CD4-positive, alpha-beta T cell treated with Interleukin-17A for 4 hours (primary cell): ENCODE data around the gene C9orf43.

Source experiments
- DNase-seq: peaks from one replicate; pipeline ENCODE4 v3.0.0-alpha.2; 2020; ENCODE audit warnings: mixed read lengths

Gene C9orf43

DNA sequence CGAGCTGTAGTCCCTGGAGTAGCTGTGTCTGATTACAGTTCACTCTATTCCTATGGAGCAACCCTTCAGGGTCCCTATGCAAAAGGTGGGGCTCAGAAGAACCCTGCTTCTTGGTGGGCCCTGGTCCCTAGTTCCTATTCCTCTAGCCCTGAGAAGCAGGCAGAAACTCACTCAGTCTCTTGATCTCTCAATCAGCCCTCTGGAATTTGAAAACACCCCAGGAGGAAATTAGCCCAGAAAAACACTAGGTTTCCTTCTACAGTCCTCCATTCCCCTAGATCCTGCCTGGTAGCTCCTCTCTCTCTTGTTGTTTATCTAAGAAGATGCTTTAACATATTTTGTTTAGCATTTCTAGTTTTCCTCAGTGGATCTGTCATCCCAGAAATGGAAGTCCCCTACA, 60.6 kb downstream of the C9orf43 start:
- no peak for DNase-seq

DNA sequence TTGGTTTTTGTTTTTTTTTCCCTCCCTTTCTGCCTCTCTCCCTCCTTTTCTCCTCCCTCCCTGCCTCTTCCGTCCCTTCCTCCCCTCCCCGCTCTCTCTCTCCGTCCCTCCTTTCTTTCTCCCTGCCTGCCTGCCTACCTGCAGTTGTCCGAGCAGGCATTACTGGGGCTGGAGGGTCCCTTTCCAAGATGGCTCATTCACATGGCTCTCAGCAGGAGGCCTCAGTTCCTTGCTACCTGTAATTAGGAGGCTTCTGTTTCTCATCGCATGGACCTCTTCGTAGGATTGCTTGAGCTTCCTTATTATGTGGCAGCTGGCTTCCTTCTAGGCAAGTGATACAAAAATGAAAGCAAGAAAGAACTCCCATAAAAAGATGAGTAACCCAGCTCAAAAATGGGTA, 61.0 kb downstream of the C9orf43 start:
- DNase-seq = no peak

DNA sequence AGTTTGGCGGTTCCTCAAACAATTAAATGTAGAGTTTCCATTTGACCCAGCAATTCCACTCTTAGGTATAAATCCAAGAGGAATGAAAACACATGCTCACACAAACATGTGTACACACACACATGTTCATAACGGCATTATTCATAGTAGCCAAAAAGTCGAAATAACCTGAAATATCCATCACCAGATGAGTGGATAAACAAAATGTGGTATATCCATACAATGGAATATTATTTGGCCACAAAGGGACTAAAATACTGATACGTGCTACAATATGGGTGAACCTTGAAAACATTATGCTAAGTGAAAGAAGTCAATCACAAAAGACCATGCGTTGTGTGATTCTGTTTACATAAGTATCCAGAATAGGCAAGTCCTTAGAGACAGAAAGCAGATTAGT, 61.7 kb downstream of the C9orf43 start:
- DNase-seq = no peak

DNA sequence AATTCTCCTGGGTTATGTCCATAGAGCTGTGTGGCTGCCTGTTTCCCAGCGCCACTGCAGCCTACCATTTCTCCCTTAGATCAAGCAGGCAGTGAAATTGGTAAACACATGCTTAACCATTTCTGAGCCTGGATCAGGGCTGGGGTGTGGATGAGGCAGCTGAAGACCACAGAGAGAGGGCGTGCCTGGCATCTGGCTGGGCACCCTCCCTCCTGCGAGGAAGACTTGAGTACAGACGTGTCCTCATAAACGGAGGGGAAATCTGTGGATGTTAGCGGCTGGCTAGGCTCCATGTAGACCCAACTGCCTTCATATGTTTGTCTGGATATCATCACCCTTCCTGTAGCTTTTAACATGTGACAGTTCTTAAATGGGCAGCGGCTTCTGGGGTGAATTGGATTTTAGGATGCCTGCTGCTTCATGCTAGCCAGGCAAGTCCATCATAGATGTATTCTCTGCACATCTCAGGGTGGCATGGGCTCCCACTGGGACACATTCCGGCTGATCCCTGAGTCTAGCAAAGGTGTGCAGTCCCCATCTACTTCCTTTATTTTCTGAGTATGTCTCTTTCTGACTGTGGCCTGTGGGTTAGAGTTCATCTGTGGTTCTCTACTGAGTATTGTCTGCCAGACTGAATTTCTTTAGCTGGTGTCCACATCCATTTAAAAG, 63.9 kb downstream of the C9orf43 start:
- DNase-seq = no peak

DNA sequence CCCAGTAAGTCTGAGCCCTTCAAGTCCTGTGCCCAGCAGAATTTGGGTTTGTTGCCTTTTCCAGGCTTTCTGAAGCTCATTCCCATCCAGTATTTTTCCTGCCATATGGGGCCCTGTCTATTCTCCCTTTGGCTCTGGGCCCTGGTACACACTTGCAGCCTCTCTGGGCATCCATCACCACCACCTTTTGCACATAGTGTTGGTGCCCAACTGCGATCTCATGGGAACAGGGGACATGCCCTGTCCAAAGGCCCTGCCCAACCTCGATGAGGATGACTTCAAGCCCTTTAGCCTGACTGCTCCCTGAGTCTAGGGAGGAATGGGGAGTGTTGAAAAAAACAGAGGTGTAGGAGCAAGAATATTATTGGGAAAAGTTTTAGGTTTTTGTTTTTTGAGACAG, 64.5 kb downstream of the C9orf43 start:
- no peak for DNase-seq

DNA sequence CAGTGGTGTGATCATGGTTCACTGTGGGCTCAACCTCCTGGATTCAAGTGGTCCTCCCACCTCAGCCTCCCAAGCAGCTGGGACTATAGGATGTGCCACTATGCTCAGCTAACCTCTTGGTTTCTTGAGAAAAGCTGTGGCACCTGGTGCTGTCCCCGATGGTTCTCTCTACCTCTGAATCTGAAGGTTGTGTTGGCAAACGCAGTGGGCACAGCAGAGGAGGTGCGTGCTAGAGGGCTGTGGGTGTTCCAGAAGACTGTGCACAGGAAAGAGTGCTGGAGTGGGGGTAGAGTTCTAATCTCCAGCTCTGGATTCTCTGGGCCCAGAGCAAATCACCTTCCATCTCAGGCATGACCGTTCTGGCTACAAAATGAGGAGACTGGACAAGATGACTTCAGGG, 65.4 kb downstream of the C9orf43 start:
- no peak for DNase-seq

DNA sequence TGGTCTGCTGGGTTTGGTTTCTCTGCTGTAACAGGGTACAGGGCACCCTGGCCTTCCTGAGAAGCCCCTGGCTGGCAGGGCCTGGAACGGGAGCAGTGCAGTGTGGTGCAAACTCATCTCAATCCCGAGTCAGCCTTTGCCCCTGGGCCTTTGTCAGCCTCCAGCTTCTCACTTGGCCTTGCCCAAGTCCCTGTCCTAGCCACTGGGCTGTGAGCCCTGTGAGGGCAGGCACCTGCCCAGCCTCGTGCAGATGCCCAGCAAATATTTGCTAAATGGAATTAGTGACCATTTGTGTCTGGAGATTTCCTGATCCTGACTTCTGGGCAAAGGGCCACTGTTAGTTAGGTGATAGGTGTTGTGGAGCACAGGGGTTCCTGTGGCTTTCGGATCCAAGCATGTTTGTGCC, 66.0 kb downstream of the C9orf43 start:
- no peak for DNase-seq

DNA sequence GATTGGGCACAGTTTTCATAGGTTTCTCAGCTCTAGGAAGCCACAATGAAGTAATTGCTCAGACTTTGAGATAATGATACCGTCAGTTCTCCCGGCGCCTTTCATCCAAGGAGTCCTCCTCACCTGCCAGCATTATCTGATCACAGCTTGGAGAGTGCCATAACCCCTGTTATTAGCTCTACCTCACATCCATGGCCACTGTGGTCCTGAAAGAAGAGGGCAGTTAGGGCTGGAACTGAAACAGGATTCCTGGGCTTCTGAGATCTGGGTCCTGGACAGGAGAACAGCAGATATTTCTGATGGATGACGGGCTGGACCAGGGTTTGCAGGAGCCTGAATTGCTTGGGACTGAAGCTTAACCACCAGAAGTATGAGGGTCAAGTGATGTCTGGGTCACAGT, 66.5 kb downstream of the C9orf43 start:
- no peak for DNase-seq

DNA sequence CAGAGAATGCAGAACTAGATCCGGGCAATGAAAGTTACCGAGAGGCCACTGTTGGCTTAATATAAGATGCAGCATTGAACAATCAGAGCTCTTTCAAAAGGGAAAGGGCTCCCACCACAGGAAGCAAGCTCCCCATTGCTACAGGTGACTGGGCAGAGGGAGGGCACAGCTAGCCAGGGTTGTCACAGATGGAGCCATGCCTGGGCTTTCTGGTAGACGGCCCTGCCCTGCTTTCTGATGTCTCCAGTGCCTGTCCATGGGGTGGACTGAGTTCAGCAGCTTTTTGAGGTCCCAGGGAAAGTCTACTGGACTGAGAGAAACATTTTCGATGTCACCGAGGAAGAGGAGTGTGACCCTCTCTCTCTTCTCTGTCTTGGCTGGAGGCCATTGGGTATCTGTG, 67.1 kb downstream of the C9orf43 start:
- DNase-seq = no peak

DNA sequence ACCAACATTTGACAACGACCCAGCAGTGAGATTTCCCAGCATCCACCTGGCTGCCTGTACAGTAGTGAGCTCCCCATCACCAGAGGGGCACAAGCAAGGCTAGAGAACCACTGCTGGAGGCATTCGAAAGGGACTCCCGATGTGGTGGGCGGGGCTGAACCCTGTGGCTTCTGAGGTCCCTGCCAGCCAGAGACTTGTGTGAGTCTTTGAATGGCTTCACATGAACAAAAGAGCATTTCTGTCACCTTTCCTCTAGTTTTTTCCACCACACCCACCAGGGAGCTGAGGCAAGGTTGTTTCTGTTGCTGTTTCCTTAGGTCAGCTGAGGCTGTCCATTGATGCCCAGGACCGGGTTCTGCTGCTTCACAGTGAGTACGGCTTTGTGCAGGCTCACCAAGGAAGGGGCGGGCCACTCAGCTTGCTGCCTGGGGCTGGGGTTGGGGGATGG, 68.7 kb downstream of the C9orf43 start:
- peak; percentile 44 for DNase-seq
